Measurements from ENCODE around the gene DCDC1.

Gene DCDC1

DNA sequence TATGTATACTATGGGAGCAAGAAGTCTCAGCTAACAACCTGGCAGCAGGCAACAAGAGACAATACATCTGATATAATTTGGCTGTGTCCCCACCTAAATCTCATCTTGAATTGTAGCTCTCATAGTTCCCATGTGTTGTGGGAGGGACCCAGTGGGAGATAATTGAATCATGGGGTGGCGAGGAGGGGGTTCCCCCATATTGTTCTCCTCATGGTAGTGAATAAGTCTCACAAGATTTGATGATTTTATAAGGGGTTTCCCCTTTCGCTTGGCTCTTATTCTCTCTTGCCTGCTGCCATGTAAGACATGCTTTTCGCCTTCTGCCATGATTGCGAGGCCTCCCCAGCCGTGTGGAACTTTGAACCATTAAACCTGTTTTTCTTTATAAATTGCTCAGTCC is 6.3 kb upstream of the DCDC1 start:
- Histone ChIP-seq H3K9ac (no peak overlapping the region), H3K27me3 (ENCODE audit: insufficient read depth, low read depth) (no peaks in the 10 kb centered on the region), H2AFZ (ENCODE audit: low read depth) (no peak overlapping the region)

DNA sequence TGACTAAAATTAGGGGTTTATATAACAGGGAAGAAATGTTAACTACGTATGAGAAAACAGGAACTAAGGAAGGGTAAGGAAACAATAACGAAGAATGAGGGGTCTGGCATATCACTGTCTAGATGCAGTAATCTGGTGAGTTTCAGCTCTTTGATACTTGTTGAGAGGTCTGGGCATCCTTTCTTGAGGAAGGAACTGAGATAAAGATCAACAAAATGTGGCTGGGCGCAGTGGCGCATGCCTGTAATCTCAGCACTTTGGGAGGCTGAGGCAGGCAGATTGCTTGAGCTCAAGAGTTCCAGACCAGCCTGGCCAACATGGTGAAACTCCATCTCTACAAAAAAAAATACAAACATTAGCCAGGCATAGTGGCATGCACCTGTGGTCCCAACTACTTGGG is 2.7 kb downstream of the DCDC1 start:
- Histone ChIP-seq H3K9ac (no peak overlapping the region), H3K27me3 (ENCODE audit: insufficient read depth, low read depth) (no peaks in the 10 kb centered on the region), H3K4me1 (ENCODE audit: low read depth, poor library complexity, severe bottlenecking) (peaks cover 14% of the 10 kb centered on the region), H3K79me2 (ENCODE audit: insufficient read depth, low read depth) (peaks cover 9% of the 10 kb centered on the region), H3K27ac (no peak overlapping the region), H3K4me3 (IDR thresholded peaks at IDR 0.05; ENCODE audit: insufficient read depth, low read depth, low read length) (no peak overlapping the region), H4K20me1 (ENCODE audit: insufficient read depth) (no peaks in the 10 kb centered on the region), H2AFZ (ENCODE audit: low read depth) (no peak overlapping the region), H3K36me3 (ENCODE audit: insufficient read depth) (no peaks in the 10 kb centered on the region), H3K4me2 (no peak overlapping the region)
- TF ChIP-seq, protein P1, sequence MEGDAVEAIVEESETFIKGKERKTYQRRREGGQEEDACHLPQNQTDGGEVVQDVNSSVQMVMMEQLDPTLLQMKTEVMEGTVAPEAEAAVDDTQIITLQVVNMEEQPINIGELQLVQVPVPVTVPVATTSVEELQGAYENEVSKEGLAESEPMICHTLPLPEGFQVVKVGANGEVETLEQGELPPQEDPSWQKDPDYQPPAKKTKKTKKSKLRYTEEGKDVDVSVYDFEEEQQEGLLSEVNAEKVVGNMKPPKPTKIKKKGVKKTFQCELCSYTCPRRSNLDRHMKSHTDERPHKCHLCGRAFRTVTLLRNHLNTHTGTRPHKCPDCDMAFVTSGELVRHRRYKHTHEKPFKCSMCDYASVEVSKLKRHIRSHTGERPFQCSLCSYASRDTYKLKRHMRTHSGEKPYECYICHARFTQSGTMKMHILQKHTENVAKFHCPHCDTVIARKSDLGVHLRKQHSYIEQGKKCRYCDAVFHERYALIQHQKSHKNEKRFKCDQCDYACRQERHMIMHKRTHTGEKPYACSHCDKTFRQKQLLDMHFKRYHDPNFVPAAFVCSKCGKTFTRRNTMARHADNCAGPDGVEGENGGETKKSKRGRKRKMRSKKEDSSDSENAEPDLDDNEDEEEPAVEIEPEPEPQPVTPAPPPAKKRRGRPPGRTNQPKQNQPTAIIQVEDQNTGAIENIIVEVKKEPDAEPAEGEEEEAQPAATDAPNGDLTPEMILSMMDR (conservative IDR thresholded peaks at IDR 0.05; ENCODE audit: low read depth, low read length), result no peak

More for the DNA sequence above, 6.3 kb upstream of the DCDC1 start:
- Histone ChIP-seq H3K4me1 (ENCODE audit: low read depth, poor library complexity, severe bottlenecking) (peaks cover 7% of the 10 kb centered on the region), H3K79me2 (ENCODE audit: insufficient read depth, low read depth) (0 out of 2 replicates have a peak, but pooled peaks cover 3% of the 10 kb centered on the region), H3K36me3 (ENCODE audit: insufficient read depth) (no peaks in the 10 kb centered on the region), H3K27ac (no peak overlapping the region), H4K20me1 (ENCODE audit: insufficient read depth) (no peaks in the 10 kb centered on the region), H3K4me3 (IDR thresholded peaks at IDR 0.05; ENCODE audit: insufficient read depth, low read depth, low read length) (no peak overlapping the region), H3K4me2 (no peak overlapping the region)
- TF ChIP-seq, protein P1 (conservative IDR thresholded peaks at IDR 0.05; ENCODE audit: low read depth, low read length), result no peak

DNA sequence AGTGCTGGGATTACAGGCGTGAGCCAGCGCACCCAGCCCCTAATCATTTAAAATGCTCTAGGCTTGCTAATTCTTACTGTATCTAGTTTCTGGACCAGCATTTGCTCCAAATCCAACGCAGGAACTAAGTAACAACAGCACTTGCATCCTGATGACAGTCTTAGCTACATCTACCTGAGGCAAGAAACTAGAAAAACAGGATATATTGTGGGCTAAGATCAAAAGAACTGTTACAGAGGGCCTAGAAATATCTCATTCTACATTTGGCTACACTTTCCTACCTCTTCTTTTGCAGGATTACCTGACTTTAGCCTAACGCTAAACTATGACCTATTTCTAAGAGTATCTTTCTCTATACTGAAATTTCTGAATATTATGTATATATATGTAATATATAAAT is 7.8 kb downstream of the DCDC1 start:
- no peak overlapping the region for H3K27ac ChIP-seq
- TF ChIP-seq, protein P1 (conservative IDR thresholded peaks at IDR 0.05; ENCODE audit: low read depth, low read length), result no peak
- H3K9ac ChIP-seq, result no peak overlapping the region
- no peaks in the 10 kb centered on the region for H4K20me1 ChIP-seq (ENCODE audit: insufficient read depth)
- H3K4me3 ChIP-seq (IDR thresholded peaks at IDR 0.05; ENCODE audit: insufficient read depth, low read depth, low read length), result no peak overlapping the region
- no peaks in the 10 kb centered on the region for H3K79me2 ChIP-seq (ENCODE audit: insufficient read depth, low read depth)
- no peak overlapping the region for H3K4me2 ChIP-seq
- H3K4me1 ChIP-seq (ENCODE audit: low read depth, poor library complexity, severe bottlenecking), result no peaks in the 10 kb centered on the region
- no peaks in the 10 kb centered on the region for H3K27me3 ChIP-seq (ENCODE audit: insufficient read depth, low read depth)
- no peaks in the 10 kb centered on the region for H3K36me3 ChIP-seq (ENCODE audit: insufficient read depth)
- no peak overlapping the region for H2AFZ ChIP-seq (ENCODE audit: low read depth)

DNA sequence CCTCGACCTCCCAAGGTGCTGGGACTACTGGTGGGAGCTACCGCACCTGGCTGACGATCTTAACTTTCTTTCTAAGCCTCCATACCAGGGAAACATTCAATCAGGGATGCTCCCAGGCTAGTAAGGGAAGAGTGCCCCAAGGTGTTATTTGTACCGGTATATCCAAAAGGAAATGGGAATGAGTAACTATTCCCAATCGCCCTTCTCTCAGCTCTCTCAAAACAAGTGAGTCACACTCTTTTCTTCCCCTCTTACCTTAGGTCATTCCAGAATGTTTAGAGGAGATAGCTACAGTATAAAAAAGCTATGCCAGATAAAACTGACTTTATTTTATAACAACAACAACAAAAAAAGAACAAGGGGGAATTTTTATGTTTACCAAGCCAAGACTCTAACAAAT is 13.7 kb downstream of the DCDC1 start:
- H3K4me1 ChIP-seq (ENCODE audit: low read depth, poor library complexity, severe bottlenecking), result no peaks in the 10 kb centered on the region
- H3K4me3 ChIP-seq (IDR thresholded peaks at IDR 0.05; ENCODE audit: insufficient read depth, low read depth, low read length), result no peak overlapping the region

More for the DNA sequence above, 13.7 kb downstream of the DCDC1 start:
- H3K27me3 ChIP-seq (ENCODE audit: insufficient read depth, low read depth), result no peaks in the 10 kb centered on the region
- H3K27ac ChIP-seq, result no peak overlapping the region
- H3K9ac ChIP-seq, result no peak overlapping the region
- no peak overlapping the region for H3K4me2 ChIP-seq
- H4K20me1 ChIP-seq (ENCODE audit: insufficient read depth), result no peaks in the 10 kb centered on the region
- TF ChIP-seq, protein P1 (conservative IDR thresholded peaks at IDR 0.05; ENCODE audit: low read depth, low read length), result no peak
- H3K79me2 ChIP-seq (ENCODE audit: insufficient read depth, low read depth), result no peaks in the 10 kb centered on the region
- no peaks in the 10 kb centered on the region for H3K36me3 ChIP-seq (ENCODE audit: insufficient read depth)
- H2AFZ ChIP-seq (ENCODE audit: low read depth), result no peak overlapping the region

Data from KMS-11 (cell line).